ENCODE measurements around the gene BRAP. TPM values are rescaled to one million over a fixed set of nuclear protein-coding genes. Genes with fewer than 3 reads are reported as not detected.
A peak's percentile ranks its signal among the peaks of the same experiment; 100 is the strongest.
"Not testable (repeated sequence)": the region's sequence is repeated elsewhere in the genome, so short reads cannot be mapped to it uniquely, and the experiment has no call there.

Gene BRAP
- total RNA-seq, result 23.1 and 23.6 TPM in 2 replicates
- long read RNA-seq, full-length matches to known transcripts, result 97 of 151 reads
- long read RNA-seq, partial matches to known transcripts, result 24 of 151 reads
- long read RNA-seq, other reads (novel, unspliced or antisense), result 30 of 151 reads

- Mint-ChIP-seq H3K27me3 (no peaks in the 10 kb centered on the region), H3K9me3 (ENCODE audit: low read depth) (no peaks in the 10 kb centered on the region), H3K27ac (peak within 1 kb of the TSS; percentile 99), H3K4me3 (ENCODE audit: low read depth) (peak within 1 kb of the TSS; percentile 97), H3K4me1 (ENCODE audit: low read depth) (peaks cover 23% of the 10 kb centered on the region), H3K36me3 (ENCODE audit: insufficient read depth) (peaks cover 10% of the 10 kb centered on the region)
- peak; percentile 89 for DNase-seq (ENCODE audit: low spot score, unreplicated experiment)
- TF ChIP-seq CTCF (IDR thresholded peaks at IDR 0.05; ENCODE audit: unreplicated experiment), result no peak
Observed at GRCh38 chr12:111685811-111686573, at the start of gene BRAP, which contains the start of gene ACAD10. Gene BRAP (minus strand): TSS chr12:111685956. CDS start chr12:111685792, 164 bp downstream. Gene ACAD10 (plus strand): TSS chr12:111686053. CDS start chr12:111692710, 6,657 bp downstream.

- no peaks in the 10 kb centered on the region for H3K27me3 Mint-ChIP-seq
- no peak overlapping the region for H3K27ac Mint-ChIP-seq
- no peaks in the 10 kb centered on the region for H3K4me1 Mint-ChIP-seq (ENCODE audit: low read depth)
- H3K9me3 Mint-ChIP-seq (ENCODE audit: low read depth), result no peaks in the 10 kb centered on the region
- no peak overlapping the region for H3K4me3 Mint-ChIP-seq (ENCODE audit: low read depth)
- H3K36me3 Mint-ChIP-seq (ENCODE audit: insufficient read depth), result peaks cover 11% of the 10 kb centered on the region
- no peak for TF ChIP-seq CTCF (IDR thresholded peaks at IDR 0.05; ENCODE audit: unreplicated experiment)
- no peak for DNase-seq (ENCODE audit: low spot score, unreplicated experiment)
Observed at GRCh38 chr12:111733340-111733915, 47.7 kb upstream of the BRAP start.

GRCh38 chr12:111732786-111733185, 47.0 kb upstream of the BRAP start:
- no peak for DNase-seq (ENCODE audit: low spot score, unreplicated experiment)
- peaks cover 11% of the 10 kb centered on the region for H3K36me3 Mint-ChIP-seq (ENCODE audit: insufficient read depth)
- no peak for TF ChIP-seq CTCF (IDR thresholded peaks at IDR 0.05; ENCODE audit: unreplicated experiment)
- no peaks in the 10 kb centered on the region for H3K27me3 Mint-ChIP-seq
- H3K4me1 Mint-ChIP-seq (ENCODE audit: low read depth), result no peaks in the 10 kb centered on the region
- no peak overlapping the region for H3K27ac Mint-ChIP-seq
- no peak overlapping the region for H3K4me3 Mint-ChIP-seq (ENCODE audit: low read depth)
- no peaks in the 10 kb centered on the region for H3K9me3 Mint-ChIP-seq (ENCODE audit: low read depth)

GRCh38 chr12:111730420-111730819, 44.7 kb upstream of the BRAP start:
- no peaks in the 10 kb centered on the region for H3K27me3 Mint-ChIP-seq
- H3K27ac Mint-ChIP-seq, result no peak overlapping the region
- no peaks in the 10 kb centered on the region for H3K9me3 Mint-ChIP-seq (ENCODE audit: low read depth)
- peaks cover 9% of the 10 kb centered on the region for H3K36me3 Mint-ChIP-seq (ENCODE audit: insufficient read depth)
- TF ChIP-seq CTCF (IDR thresholded peaks at IDR 0.05; ENCODE audit: unreplicated experiment), result no peak
- H3K4me1 Mint-ChIP-seq (ENCODE audit: low read depth), result no peaks in the 10 kb centered on the region
- no peak for DNase-seq (ENCODE audit: low spot score, unreplicated experiment)
- H3K4me3 Mint-ChIP-seq (ENCODE audit: low read depth), result no peak overlapping the region

GRCh38 chr12:111728795-111729194, 43.0 kb upstream of the BRAP start:
- no peaks in the 10 kb centered on the region for H3K4me1 Mint-ChIP-seq (ENCODE audit: low read depth)
- no peak for DNase-seq (ENCODE audit: low spot score, unreplicated experiment)
- TF ChIP-seq CTCF (IDR thresholded peaks at IDR 0.05; ENCODE audit: unreplicated experiment), result no peak
- no peak overlapping the region for H3K27ac Mint-ChIP-seq
- H3K9me3 Mint-ChIP-seq (ENCODE audit: low read depth), result no peaks in the 10 kb centered on the region
- H3K36me3 Mint-ChIP-seq (ENCODE audit: insufficient read depth), result peaks cover 19% of the 10 kb centered on the region
- no peaks in the 10 kb centered on the region for H3K27me3 Mint-ChIP-seq
- no peak overlapping the region for H3K4me3 Mint-ChIP-seq (ENCODE audit: low read depth)

- H3K27me3 Mint-ChIP-seq; H3K4me3 Mint-ChIP-seq (ENCODE audit: low read depth); H3K4me1 Mint-ChIP-seq (ENCODE audit: low read depth); H3K9me3 Mint-ChIP-seq (ENCODE audit: low read depth); DNase-seq (ENCODE audit: low spot score, unreplicated experiment); H3K27ac Mint-ChIP-seq: not testable (repeated sequence)
- H3K36me3 Mint-ChIP-seq (ENCODE audit: insufficient read depth), result peaks cover 25% of the 10 kb centered on the region
Observed at GRCh38 chr12:111723646-111724360, 38.0 kb upstream of the BRAP start.
